Stimulated activated naive CD4-positive, alpha-beta T cell (primary cell): Measurements from ENCODE around the gene AQP10.
"Not testable (repeated sequence)": the region's sequence is repeated elsewhere in the genome, so short reads cannot be mapped to it uniquely, and the experiment has no call there.

Experiments
- DNase-seq, 6 experiments: peaks; one replicate each; lab custom pipeline; 2025; lab: John Stamatoyannopoulos, UW

AQP10 gene

DNA sequence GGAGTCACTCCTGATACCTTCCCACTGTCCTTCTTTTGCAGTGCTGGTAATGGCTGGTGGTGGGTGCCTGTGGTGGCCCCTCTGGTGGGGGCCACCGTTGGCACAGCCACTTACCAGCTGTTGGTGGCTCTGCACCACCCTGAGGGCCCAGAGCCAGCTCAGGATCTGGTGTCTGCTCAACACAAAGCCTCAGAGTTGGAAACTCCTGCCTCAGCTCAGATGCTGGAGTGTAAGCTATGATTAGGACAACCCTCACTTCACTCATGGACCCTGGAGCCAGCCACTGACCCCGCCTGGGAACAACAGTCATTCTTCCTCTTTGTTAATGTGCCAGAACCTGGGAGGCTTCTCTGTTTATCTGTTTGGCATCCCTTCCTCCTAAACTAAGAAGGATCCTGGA, 3.3 kb downstream of the AQP10 start:
- no peak for DNase-seq

DNA sequence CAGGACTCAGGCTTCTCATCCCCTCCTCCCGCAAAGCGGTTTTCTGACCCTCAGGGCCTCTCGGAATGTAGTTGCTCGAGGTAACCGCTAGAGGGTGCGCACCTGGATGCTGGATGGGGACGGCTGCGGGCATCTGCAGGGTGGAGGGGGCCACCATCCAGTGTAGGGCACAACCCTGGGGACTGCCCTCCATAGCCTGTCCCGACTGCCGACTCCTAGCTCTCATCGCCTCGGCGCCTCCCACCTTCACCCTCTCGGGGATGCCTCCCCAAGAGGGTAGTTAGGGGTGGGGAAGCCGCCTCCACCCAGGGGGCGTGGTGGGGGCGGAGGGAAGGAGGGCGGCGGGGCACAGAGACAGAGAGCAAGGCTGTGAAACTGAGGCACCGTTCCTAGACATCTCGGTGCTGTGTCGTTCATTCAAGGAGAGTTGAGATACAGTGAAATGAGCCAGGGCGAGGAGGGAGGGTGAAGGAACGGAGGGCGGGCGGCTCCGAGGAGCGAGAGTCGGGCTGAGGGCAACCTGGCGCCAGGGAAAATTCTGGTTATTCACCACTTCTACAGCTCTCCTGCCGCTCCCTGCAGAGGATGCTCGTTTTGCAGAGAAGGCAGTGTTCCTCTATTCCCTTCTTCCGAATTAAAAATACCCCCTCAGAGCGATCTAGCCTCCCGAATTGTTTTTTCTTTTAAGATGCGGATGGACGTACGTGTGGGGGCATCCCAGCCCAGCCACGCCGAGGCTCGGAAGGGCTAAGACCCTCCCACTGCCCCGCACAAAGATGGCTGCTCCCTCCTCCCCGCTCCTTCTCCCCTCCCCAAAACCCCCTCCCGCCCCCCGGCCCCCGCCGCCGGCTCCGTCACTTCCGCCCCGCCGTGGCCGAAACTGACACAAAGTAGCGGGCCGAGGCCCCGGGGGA, 4.0 kb downstream of the AQP10 start, which contains the start of gene ATP8B2:
Gene ATP8B2, plus strand, starts transcription at position 857 of the 914 bp plus-strand sequence. CDS start 2,617 bp downstream, outside the sequence.
- DNase-seq: peak; percentile 62 to 86 (median 73)

GRCh38 chr1:154325583-154326545, 5.0 kb downstream of the AQP10 start:
- peak in 4 of 6 experiments; percentile 26 to 58 (median 37) for DNase-seq

DNA sequence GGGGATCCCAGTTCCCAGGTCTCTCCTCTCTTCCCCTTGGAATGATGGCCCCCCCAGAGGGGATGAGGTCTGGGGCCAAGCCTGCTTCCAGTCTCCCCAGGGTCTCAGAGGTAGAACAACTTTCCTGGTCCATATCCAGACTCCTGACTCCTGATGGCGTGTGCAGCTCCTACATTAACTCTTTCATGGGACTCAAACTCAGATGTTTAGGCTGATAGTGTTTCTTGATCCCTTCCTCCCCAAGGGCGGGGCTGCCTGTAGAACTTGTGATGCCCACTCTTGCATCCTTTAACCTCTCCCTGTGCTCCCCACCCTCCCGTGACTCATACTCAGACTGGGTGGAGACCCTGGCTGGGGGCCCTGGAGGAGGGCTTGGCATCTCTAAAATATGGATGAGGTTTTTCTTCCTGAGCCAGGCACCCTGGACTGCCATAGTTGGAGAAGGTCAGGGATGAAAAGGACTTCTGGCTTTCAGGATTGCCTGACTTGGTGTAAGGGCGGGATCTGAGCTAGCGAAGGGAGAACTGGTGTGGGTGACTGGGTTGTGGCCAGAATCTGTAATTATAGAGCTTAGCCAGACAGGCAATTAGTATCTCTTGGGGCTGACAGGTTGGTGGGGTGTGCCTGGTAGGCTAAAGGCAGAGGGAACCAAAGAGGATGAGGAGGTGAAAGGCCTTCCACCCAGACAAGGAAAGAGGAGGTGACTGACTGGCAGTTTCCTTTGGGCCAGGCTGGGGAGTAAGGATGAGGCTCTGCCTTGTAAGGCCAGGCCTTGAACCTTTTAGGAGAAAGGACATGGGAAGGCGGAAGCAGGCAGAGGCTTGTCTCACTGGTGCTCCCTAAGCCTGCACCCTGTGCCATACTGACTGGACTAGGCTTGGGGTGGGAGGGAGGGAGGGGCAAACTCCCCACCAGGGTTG, 5.9 kb downstream of the AQP10 start:
- DNase-seq: peak in 2 of 6 experiments; percentile 17 to 39

GRCh38 chr1:154327466-154328317, 6.8 kb downstream of the AQP10 start:
- peak in 5 of 6 experiments; percentile 14 to 41 (median 24) for DNase-seq

- DNase-seq: peak; percentile 76 to 86 (median 84)
These were observed 7.6 kb downstream of the AQP10 start for GRCh38 chr1:154328318-154329151.

- DNase-seq: peak in 3 of 6 experiments; percentile 16 to 23 (median 22)
These were observed 8.2 kb downstream of the AQP10 start for GRCh38 chr1:154329152-154329521.

DNA sequence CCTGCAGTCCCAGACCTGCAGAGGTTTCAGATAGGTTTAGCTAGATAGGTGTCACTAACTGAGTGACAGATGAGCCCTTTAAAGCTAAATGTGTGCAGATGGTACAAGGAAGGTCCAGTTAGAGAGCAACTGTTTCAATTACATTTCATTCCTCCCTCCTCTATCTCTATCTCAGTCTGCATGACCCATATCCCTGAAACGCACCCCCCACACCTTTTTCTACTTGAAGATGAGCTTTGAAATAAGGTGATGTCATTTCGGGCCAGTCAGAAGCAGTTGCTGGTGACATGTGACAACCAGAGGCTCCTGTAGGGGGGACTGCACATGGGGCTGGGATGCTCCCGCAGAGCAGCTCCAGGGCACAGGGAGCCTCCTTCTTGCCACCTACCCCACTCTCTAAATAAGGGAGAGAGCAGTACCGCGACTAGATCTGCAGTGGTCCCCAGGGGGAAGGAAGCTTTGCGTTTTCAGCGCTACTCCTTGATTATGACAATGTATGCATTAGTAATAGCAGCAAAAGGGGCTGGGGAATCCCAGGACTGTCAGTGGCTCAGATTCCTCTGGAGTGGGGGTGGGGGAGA, 8.7 kb downstream of the AQP10 start:
- DNase-seq: peak; percentile 12 to 45 (median 20)

GRCh38 chr1:154330669-154331068, 9.8 kb downstream of the AQP10 start:
- DNase-seq: peak in 2 of 6 experiments; percentile 11 to 32

GRCh38 chr1:154334079-154335024, 13.5 kb downstream of the AQP10 start:
- no peak for DNase-seq

GRCh38 chr1:154335025-154335714, 14.3 kb downstream of the AQP10 start:
- DNase-seq: peak; percentile 73 to 91 (median 86)

DNA sequence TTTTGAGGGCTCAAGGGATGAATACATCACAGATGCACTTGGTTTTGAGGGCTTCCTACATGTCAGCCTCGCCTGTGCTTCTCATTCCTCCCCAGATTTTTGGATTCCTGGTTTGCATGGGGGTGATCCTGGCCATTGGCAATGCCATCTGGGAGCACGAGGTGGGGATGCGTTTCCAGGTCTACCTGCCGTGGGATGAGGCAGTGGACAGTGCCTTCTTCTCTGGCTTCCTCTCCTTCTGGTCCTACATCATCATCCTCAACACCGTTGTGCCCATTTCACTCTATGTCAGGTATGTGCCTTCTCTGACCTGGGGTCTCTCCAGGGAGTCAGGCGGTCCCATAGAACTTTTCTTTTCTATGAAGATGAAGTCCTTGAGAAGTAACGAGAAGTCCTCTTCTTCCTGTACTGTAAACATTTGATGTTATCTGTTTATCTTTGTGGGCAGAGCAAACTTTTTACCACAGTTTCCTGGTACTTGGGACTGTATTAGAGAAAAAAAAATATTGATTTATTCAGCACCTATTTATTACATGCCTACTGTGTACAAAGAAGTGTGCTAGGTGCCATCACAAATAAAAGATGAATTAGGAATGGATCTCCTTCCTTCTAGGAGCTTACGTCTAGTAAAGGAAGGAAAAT, 16.5 kb downstream of the AQP10 start:
- peak in 3 of 6 experiments; percentile 7 to 29 (median 14) for DNase-seq

DNA sequence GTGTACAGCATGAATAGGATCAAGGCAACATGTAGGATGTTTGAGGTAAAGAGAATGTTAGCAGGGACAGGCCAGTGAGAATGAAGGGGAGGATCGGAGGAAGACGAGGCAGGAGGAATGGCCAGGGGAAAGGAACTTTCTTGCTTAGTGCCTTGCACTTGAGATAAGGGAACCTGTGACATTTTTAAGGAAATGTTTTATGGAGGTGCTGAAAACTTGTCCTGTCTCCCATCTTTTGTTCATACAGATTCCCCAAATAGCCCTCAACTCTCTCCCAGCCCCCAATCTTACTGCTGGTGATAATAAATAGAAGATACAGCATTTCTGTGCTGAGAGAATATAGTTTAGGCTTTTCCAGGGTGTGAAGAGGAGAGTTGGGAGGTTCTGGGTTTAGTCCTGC, 18.0 kb downstream of the AQP10 start:
- DNase-seq: no peak

DNA sequence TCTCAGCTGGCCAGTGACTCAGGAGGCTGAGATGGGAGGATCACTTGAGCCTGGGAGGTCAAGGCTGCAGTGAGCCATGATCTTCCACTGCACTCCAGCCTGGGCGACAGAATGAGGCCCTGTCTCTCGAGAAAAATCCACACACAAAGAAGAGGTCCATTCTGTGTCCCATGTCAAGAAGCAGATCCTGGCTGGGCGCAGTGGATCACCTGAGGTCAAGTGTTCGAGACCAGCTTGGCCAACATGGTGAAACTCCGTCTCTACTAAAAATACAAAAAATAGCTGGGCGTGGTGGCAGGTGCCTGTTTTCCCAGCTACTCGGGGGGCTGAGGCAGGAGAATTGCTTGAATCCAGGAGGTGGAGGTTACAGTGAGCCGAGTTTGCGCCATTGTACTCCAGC, 20.5 kb downstream of the AQP10 start:
- not testable (repeated sequence) for DNase-seq

DNA sequence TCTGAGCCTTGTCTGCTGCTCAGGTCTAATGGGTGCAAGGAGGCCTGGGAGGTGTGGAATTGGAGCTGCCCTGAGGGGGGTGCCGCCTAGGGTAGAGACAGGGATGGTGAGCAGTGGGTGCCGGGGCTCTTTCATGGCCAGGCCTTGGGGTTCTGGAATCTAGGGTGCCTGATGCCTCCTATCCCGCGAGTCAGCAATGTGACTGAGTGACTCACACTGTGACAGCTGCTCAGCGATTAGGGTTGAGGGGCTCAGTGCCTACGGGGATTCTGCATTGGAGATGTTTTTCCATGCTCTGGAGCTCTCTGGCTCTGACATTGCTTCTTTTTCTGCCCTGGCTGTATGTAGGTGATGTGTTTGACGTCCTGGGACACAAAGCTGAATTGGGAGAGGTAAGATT, 21.2 kb downstream of the AQP10 start:
- peak in 1 of 6 experiments; percentile 4 for DNase-seq

DNA sequence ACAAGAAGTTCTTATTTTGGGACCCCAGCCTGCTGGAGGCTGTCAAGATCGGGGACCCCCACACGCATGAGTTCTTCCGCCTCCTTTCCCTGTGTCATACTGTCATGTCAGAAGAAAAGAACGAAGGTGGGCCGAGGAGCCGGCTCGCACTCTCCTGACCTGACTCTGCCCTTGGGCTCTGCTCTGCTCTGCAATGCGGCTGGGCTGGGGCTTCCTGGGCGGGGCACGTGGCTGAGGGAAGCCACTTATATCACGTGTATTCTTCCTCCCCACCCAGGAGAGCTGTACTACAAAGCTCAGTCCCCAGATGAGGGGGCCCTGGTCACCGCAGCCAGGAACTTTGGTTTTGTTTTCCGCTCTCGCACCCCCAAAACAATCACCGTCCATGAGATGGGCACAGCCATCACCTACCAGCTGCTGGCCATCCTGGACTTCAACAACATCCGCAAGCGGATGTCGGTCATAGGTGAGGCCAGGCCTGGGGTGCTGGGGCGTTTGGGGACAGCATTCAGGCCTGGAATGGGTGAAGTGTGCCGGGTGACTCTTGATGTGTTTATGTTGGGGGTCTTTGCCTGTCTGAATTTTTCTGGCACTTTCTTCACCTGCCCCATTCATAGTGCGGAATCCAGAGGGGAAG, 22.1 kb downstream of the AQP10 start:
- DNase-seq: peak; percentile 40 to 61 (median 49)
